KMS-11 (cell line): ENCODE measurements around the gene SHMT2.

Experiments
- H2AFZ ChIP-seq: fragments of 200-600 bp; sonication (generic); 2 replicates; pipeline ENCODE4 v1.6.1; 2016; ENCODE audit warnings: antibody characterized with exemption, mixed run types, low read depth
- H3K27ac ChIP-seq: fragments of 200-600 bp; sonication (generic); 2 replicates; pipeline ENCODE4 v1.6.1; 2016; ENCODE audit warnings: mild to moderate bottlenecking, mixed run types
- H3K27me3 ChIP-seq: fragments of 200-600 bp; sonication (generic); 2 replicates; pipeline ENCODE4 v1.6.1; 2017; ENCODE audit warnings: mild to moderate bottlenecking, low read depth, mixed run types, moderate library complexity; ENCODE audit not compliant: insufficient read depth
- H3K36me3 ChIP-seq: fragments of 200-600 bp; sonication (generic); 2 replicates; pipeline ENCODE4 v1.6.1; 2017; ENCODE audit warnings: mild to moderate bottlenecking, mixed run types; ENCODE audit not compliant: insufficient read depth
- H3K4me1 ChIP-seq: fragments of 200-600 bp; sonication (generic); 2 replicates; pipeline ENCODE4 v1.6.1; 2016; ENCODE audit warnings: mild to moderate bottlenecking, low read depth, mixed run types; ENCODE audit not compliant: poor library complexity, severe bottlenecking
- H3K4me2 ChIP-seq: fragments of 200-600 bp; sonication (generic); 2 replicates; pipeline ENCODE4 v1.7.0; 2016; ENCODE audit warnings: mild to moderate bottlenecking, mixed run types
- H3K4me3 ChIP-seq: fragments of 200-600 bp; sonication (generic); IDR thresholded peaks from 2 replicates; pipeline ENCODE4 v1.6.1; 2017; ENCODE audit warnings: low read depth, low read length, mixed read lengths; ENCODE audit not compliant: insufficient read depth
- H3K79me2 ChIP-seq: fragments of 200-600 bp; sonication (generic); 2 replicates; pipeline ENCODE4 v1.6.1; 2016; ENCODE audit warnings: low read depth, mixed run types; ENCODE audit not compliant: insufficient read depth
- H3K9ac ChIP-seq: fragments of 200-600 bp; sonication (generic); 2 replicates; pipeline ENCODE4 v1.6.1; 2016; ENCODE audit warnings: mild to moderate bottlenecking, mixed run types
- H4K20me1 ChIP-seq: fragments of 200-600 bp; sonication (generic); 2 replicates; pipeline ENCODE4 v1.6.1; 2016; ENCODE audit warnings: mild to moderate bottlenecking, mixed run types; ENCODE audit not compliant: insufficient read depth
- CTCF ChIP-seq: fragments of 200-600 bp; sonication (generic); conservative IDR thresholded peaks from 2 replicates; pipeline ENCODE4 v1.6.1; 2017; ENCODE audit warnings: low read depth, mild to moderate bottlenecking, antibody characterized with exemption, low read length, moderate library complexity, mixed read lengths

SHMT2 gene

GRCh38 chr12:57234571-57235016 is 5.1 kb downstream of the SHMT2 start:
- Histone ChIP-seq H3K36me3 (peaks cover 12% of the 10 kb centered on the region; the same call in 1 of the 2 replicates), H2AFZ (no peak overlapping the region), H3K4me2 (no peak overlapping the region), H3K79me2 (peaks cover 29% of the 10 kb centered on the region), H3K4me1 (peaks cover 42% of the 10 kb centered on the region), H4K20me1 (no peaks in the 10 kb centered on the region), H3K27me3 (peaks cover 23% of the 10 kb centered on the region), H3K27ac (no peak overlapping the region), H3K9ac (no peak overlapping the region), H3K4me3 (no peak overlapping the region)
- no peak for TF ChIP-seq CTCF

GRCh38 chr12:57235017-57235727 is 5.7 kb downstream of the SHMT2 start:
- no peak overlapping the region for H2AFZ ChIP-seq
- H3K4me3 ChIP-seq, result no peak overlapping the region
- H3K4me2 ChIP-seq, result no peak overlapping the region
- no peaks in the 10 kb centered on the region for H4K20me1 ChIP-seq
- TF ChIP-seq CTCF, result peak; percentile 3; the same call in 1 of the 2 replicates
- H3K79me2 ChIP-seq, result peaks cover 23% of the 10 kb centered on the region
- peaks cover 28% of the 10 kb centered on the region for H3K27me3 ChIP-seq
- peaks cover 45% of the 10 kb centered on the region for H3K4me1 ChIP-seq
- no peak overlapping the region for H3K27ac ChIP-seq
- H3K36me3 ChIP-seq, result peaks cover 12% of the 10 kb centered on the region; the same call in 1 of the 2 replicates
- H3K9ac ChIP-seq, result no peak overlapping the region

GRCh38 chr12:57235728-57236131 is 6.2 kb downstream of the SHMT2 start:
- Histone ChIP-seq H3K79me2 (peaks cover 17% of the 10 kb centered on the region), H3K4me1 (peaks cover 43% of the 10 kb centered on the region), H3K27me3 (peaks cover 34% of the 10 kb centered on the region), H3K9ac (no peak overlapping the region), H3K27ac (no peak overlapping the region), H3K4me2 (no peak overlapping the region), H2AFZ (no peak overlapping the region), H4K20me1 (no peaks in the 10 kb centered on the region), H3K36me3 (peaks cover 12% of the 10 kb centered on the region; the same call in 1 of the 2 replicates), H3K4me3 (no peak overlapping the region)
- no peak for TF ChIP-seq CTCF

- H4K20me1 ChIP-seq, result no peaks in the 10 kb centered on the region
- peaks cover 43% of the 10 kb centered on the region for H3K4me1 ChIP-seq
- H3K36me3 ChIP-seq, result peaks cover 12% of the 10 kb centered on the region; the same call in 1 of the 2 replicates
- H3K27ac ChIP-seq, result no peak overlapping the region
- peaks cover 11% of the 10 kb centered on the region for H3K79me2 ChIP-seq
- no peak overlapping the region for H3K9ac ChIP-seq
- peaks cover 40% of the 10 kb centered on the region for H3K27me3 ChIP-seq
- H3K4me3 ChIP-seq, result no peak overlapping the region
- H3K4me2 ChIP-seq, result no peak overlapping the region; the same call in 1 of the 2 replicates
- no peak overlapping the region for H2AFZ ChIP-seq
- TF ChIP-seq CTCF, result no peak
Measured at GRCh38 chr12:57236201-57236924, 6.9 kb downstream of the SHMT2 start.
